Measurements from ENCODE around the gene PRIMA1.

Gene PRIMA1

GRCh38 chr14:93669632-93670031 lies 118.7 kb downstream of the PRIMA1 start:
- ATAC-seq (no peak), DNase-seq (ENCODE audit: low spot score in 2 of 2) (no peak)
- no peak overlapping the region for H3K4me3 Mint-ChIP-seq
- H3K4me1 Mint-ChIP-seq: no peaks in the 10 kb centered on the region
- H3K27ac Mint-ChIP-seq: no peak overlapping the region
- H3K36me3 Mint-ChIP-seq: no peaks in the 10 kb centered on the region
- H3K9me3 Mint-ChIP-seq: peaks cover 15% of the 10 kb centered on the region
